Inferior parietal cortex (tissue), 1 donor: Measurements from ENCODE around the gene FSHB.
"Not testable (repeated sequence)": the region's sequence is repeated elsewhere in the genome, so short reads cannot be mapped to it uniquely, and the experiment has no call there.

Experiments used
- DNase-seq: peaks from one replicate; pipeline ENCODE4 v3.0.0-alpha.2; 2016; ENCODE audit errors: extremely low spot score

FSHB gene

GRCh38 chr11:30230714-30231113, at the start of gene FSHB:
Gene FSHB, plus strand, starts transcription at chr11:30231014. Its CDS starts 889 bp downstream, at chr11:30231903.
- no peak for DNase-seq

DNA sequence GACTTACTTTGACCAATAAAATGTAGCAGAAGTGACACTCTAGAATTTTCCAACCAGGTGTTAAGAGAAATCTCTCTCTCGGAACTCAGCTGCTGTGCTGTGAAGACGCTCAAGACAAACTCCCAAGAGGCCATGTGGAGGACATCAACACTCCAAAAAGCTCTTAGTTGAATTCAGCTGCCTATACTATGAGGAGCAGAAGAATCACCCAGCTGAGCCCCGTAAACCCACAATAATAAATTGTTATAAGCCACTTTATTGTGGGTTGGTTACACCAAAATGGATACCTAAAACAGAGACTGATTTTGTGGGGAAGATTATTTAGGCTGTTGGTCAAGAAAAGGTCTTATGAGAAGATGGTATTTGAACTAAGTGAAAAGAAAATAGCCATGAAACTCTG, 44.1 kb upstream of the FSHB start:
- no peak for DNase-seq

DNA sequence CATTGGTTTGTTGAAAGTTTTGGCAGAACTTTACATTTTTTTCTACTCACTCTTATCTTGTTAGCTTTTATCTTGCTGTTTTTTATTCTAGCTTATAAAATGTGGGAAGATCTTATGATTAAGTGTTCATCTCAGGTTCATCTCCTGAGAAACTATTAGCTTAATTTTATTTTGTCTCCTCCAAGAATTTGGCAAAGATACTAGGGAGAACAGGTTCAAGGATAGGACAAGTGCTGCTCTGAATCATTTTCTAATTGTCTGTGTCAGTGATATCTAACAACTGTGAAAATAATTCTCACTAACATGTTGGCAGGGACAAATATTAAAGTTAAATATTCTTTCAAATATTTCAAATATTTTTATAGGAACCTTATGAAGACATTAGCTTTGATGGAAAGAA, 38.2 kb upstream of the FSHB start:
- DNase-seq = no peak

GRCh38 chr11:30196400-30197206, 34.2 kb upstream of the FSHB start:
- peak; percentile 71 for DNase-seq

- DNase-seq = no peak
These were observed 32.9 kb upstream of the FSHB start for GRCh38 chr11:30197869-30198268.

DNA sequence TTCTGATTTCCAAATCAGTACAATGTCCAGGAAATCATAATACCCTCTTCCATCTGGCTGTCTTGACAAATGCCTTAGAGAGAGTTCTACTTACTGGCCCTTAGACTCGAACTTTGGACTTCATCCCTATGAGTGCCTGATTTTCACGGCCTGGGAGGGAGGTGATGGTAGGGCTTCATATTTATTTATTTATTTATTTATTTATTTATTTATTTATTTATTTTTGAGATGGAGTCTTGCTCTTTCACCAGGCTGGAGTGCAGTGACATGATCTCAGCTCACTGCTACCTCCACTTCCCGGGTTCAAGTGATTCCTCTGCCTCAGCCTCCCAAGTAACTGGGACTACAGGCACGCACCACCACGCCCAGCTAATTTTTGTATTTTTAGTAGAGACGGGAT, 27.8 kb upstream of the FSHB start:
- not testable (repeated sequence) for DNase-seq

DNA sequence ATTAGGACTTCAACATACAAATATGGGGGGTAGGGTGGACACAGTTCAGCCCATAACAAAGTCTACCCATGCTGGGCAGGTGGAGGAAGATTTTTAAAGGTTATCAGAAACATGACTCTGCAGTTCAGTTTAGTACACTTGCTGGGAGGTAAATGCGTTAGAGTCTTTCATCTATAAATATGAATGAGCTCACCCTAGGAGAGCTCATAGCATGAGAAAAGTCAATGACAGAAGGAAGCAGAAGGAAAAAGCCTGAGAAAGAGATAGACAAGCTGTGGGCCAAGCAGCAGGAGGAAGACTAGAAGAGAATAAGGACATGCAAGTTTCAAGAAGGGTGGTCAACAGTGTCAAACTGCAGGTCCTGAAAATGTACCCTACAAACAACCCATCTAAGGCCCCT, 27.0 kb upstream of the FSHB start:
- no peak for DNase-seq

DNA sequence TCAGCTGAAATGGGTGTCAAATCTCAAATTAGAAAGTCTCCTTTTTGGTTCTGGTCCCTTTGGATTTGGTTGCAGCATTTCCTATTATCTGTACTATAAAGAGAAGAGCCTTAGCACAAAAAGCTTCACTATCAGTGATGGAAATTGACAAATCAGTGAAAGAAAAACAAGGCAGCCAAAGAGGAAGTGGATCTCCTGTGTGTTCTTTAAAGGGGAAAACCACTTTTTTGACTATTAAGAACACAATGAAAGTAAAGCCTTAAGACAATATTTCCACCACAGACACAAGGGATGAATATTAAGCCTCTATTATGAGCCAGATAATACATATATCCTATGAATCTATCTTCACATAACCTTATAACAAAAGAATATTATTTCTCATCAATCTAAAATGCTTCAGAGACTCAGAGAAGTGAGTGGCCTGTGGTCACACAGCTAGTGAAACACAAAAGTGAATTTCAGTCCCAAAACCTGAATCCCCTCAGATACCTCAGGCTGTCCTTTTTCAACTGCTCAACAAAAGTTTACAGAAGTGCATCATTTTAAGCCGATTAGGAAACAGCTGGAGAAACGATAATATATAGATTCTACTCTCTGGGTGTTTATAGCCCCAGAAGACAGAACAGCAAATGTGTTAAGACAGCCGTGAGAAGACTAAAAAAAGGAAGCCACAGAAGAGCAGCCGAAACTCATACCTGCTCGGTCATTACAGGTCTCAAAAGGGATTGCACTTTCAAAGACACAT, 24.4 kb upstream of the FSHB start:
- no peak for DNase-seq

DNA sequence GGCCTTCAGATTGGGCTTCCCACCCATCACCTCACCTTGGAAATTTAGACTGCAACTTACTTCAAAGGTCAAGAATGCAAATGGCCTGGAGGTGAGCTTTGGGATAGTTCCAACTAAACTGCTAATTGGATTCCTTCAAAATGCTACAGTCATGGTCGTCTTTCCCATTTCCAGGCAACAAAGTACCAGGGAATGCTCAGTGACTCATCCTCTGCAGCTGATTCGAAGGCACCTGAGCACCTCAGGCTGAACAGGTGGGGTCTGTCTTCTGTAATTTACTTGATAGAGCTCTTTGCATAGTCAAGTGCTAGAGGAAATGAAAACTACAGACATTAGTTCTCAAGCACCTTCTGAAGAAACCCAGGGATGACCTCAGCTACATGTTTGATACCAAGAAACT, 20.5 kb upstream of the FSHB start:
- no peak for DNase-seq

GRCh38 chr11:30216534-30216933, 14.3 kb upstream of the FSHB start:
- DNase-seq = no peak

GRCh38 chr11:30218278-30218677, 12.5 kb upstream of the FSHB start:
- no peak for DNase-seq

GRCh38 chr11:30225642-30226041, 5.2 kb upstream of the FSHB start:
- DNase-seq = no peak

DNA sequence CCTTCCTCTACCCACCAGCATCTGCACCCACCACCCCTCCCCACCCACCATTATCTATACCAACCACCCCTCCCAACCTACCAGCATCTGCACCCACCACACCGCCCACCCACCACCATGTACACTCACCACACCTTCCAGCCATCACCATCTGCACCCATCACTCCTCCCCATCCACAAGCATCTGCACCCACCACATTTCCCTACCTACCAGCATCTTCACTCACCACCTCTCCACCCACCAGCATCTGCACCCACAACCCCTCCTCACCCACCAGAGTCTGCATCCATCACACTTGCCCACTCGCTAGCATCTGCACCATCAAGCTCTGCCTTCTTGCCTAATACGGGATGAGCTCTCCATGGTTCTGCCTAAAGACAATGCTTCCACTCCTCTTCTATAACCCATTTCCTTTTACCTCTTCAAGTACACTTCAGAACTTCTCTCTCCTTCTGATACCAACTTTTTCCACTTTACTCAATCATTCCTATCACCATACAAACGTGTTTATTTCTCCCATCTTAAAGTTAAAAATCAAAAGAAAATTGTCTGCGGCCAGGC, 2.4 kb upstream of the FSHB start:
- no peak for DNase-seq

- no peak for DNase-seq
These were observed 8.2 kb downstream of the FSHB start for GRCh38 chr11:30239025-30239424.

- peak; percentile 11 for DNase-seq
These were observed 13.5 kb downstream of the FSHB start for GRCh38 chr11:30244265-30244664.

GRCh38 chr11:30245621-30246020, 14.8 kb downstream of the FSHB start:
- no peak for DNase-seq

GRCh38 chr11:30254307-30255298, 23.8 kb downstream of the FSHB start:
- DNase-seq = no peak

- DNase-seq = no peak
These were observed 24.8 kb downstream of the FSHB start for GRCh38 chr11:30255637-30256036.

- DNase-seq = no peak
These were observed 26.2 kb downstream of the FSHB start for GRCh38 chr11:30257058-30257457.

- DNase-seq = no peak
These were observed 27.9 kb downstream of the FSHB start for GRCh38 chr11:30258679-30259078.

DNA sequence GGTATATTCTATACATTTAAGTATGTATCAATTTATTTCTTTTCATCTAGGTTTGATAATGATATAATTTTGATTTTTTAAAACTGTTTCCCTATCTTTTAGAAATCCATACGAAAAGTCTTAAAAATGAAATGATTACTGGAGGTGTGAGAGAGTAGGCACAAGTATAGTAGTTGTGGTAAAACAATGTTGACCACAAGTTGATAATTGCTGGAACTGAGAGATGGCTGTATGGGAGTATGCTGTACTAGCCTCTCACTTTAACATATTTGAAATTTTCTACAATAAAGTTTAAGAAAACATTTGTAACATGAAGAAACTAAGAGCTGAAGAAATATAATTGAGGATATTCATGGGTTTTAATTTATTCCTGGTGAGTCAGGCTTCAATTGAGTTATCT, 30.0 kb downstream of the FSHB start:
- DNase-seq = no peak

- no peak for DNase-seq
These were observed 31.0 kb downstream of the FSHB start for GRCh38 chr11:30261821-30262220.
